AG09319 (cell line): ENCODE results near the gene CPA1.

Source experiments
- DNase-seq: peaks from one replicate; pipeline ENCODE4 v3.0.0-alpha.2; 2010; ENCODE audit warnings: low read depth; ENCODE audit errors: extremely low read depth
- CTCF ChIP-seq: IDR thresholded peaks from 2 replicates; pipeline ENCODE4 v1.5.1; 2011; ENCODE audit warnings: low read depth, mild to moderate bottlenecking, inconsistent platforms, low read length, moderate library complexity

CPA1 gene

GRCh38 chr7:130409712-130410072, 29.4 kb downstream of the CPA1 start:
- TF ChIP-seq CTCF = no peak
- DNase-seq = no peak

- TF ChIP-seq CTCF = no peak
- no peak for DNase-seq
Measured at GRCh38 chr7:130410868-130411541, 30.7 kb downstream of the CPA1 start.

GRCh38 chr7:130413201-130413600, 32.9 kb downstream of the CPA1 start:
- no peak for DNase-seq
- no peak for TF ChIP-seq CTCF

- no peak for TF ChIP-seq CTCF
- no peak for DNase-seq
Measured at GRCh38 chr7:130415006-130415405, 34.7 kb downstream of the CPA1 start.

GRCh38 chr7:130417213-130417612, 36.9 kb downstream of the CPA1 start:
- TF ChIP-seq CTCF = no peak
- no peak for DNase-seq

GRCh38 chr7:130418306-130418705, 38.0 kb downstream of the CPA1 start:
- no peak for DNase-seq
- no peak for TF ChIP-seq CTCF

GRCh38 chr7:130419658-130420057, 39.4 kb downstream of the CPA1 start:
- TF ChIP-seq CTCF = no peak
- DNase-seq = no peak
